ENCODE data around the gene CCL19. TPM values are rescaled to one million over a fixed set of nuclear protein-coding genes. Genes with fewer than 3 reads are reported as not detected.
"Not testable (repeated sequence)": the region's sequence is repeated elsewhere in the genome, so short reads cannot be mapped to it uniquely, and the experiment has no call there.

Gene CCL19
- total RNA-seq, 1 donor, result not detected

- Histone ChIP-seq H2AFZ (ENCODE audit: low read length) (no peak overlapping the region), H3K4me3 (ENCODE audit: insufficient read depth, low read length) (no peak overlapping the region), H3K4me1 (ENCODE audit: insufficient read depth, low read length) (no peaks in the 10 kb centered on the region), H3K27ac (ENCODE audit: low read depth, low read length) (no peak overlapping the region), H3K36me3 (ENCODE audit: insufficient read depth, low read length) (no peaks in the 10 kb centered on the region), H3K79me2 (ENCODE audit: insufficient read depth, low read length) (no peaks in the 10 kb centered on the region), H3K4me2 (ENCODE audit: insufficient read depth, low read length) (no peak overlapping the region), H4K20me1 (ENCODE audit: insufficient read depth, low read length) (no peaks in the 10 kb centered on the region), H3K27me3 (ENCODE audit: insufficient read depth, low read length) (peaks cover 2% of the 10 kb centered on the region), H3K9me3 (ENCODE audit: low read depth, low read length) (no peaks in the 10 kb centered on the region)
- DNase-seq (ENCODE audit: insufficient read length, low spot score, missing footprints), result no peak
- TF ChIP-seq CTCF (IDR thresholded peaks at IDR 0.05; ENCODE audit: extremely low read depth, low read depth, low read length), result no peak
These were observed 41.8 kb upstream of the CCL19 start for GRCh38 chr9:34732886-34733285.

DNA sequence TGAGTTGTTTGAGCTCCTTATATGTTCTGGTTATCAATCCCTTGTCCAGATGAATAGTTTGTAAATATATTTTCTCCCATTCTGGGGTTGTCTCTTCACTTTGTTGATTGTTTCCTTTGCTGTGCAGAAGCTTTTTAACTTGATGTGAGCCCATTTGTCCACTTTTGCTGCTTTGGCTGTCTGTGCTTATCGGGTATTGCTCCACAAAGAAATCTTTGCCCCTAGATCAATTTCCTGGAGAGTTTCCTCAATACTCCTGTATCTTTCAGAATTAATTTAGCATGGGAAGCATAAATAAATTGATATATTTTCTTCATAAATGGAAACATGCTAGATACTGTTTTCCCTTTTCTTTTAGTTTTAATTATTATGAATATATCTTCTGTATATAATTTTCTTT, 41.4 kb upstream of the CCL19 start:
- H3K27ac ChIP-seq (ENCODE audit: low read depth, low read length), result no peak overlapping the region
- no peak overlapping the region for H3K4me3 ChIP-seq (ENCODE audit: insufficient read depth, low read length)
- H4K20me1 ChIP-seq (ENCODE audit: insufficient read depth, low read length), result no peaks in the 10 kb centered on the region
- no peak overlapping the region for H2AFZ ChIP-seq (ENCODE audit: low read length)
- no peaks in the 10 kb centered on the region for H3K4me1 ChIP-seq (ENCODE audit: insufficient read depth, low read length)
- peaks cover 6% of the 10 kb centered on the region for H3K27me3 ChIP-seq (ENCODE audit: insufficient read depth, low read length)
- H3K79me2 ChIP-seq (ENCODE audit: insufficient read depth, low read length), result no peaks in the 10 kb centered on the region
- no peaks in the 10 kb centered on the region for H3K9me3 ChIP-seq (ENCODE audit: low read depth, low read length)
- TF ChIP-seq CTCF (IDR thresholded peaks at IDR 0.05; ENCODE audit: extremely low read depth, low read depth, low read length), result no peak
- no peak overlapping the region for H3K4me2 ChIP-seq (ENCODE audit: insufficient read depth, low read length)
- DNase-seq (ENCODE audit: insufficient read length, low spot score, missing footprints), result no peak
- no peaks in the 10 kb centered on the region for H3K36me3 ChIP-seq (ENCODE audit: insufficient read depth, low read length)

DNA sequence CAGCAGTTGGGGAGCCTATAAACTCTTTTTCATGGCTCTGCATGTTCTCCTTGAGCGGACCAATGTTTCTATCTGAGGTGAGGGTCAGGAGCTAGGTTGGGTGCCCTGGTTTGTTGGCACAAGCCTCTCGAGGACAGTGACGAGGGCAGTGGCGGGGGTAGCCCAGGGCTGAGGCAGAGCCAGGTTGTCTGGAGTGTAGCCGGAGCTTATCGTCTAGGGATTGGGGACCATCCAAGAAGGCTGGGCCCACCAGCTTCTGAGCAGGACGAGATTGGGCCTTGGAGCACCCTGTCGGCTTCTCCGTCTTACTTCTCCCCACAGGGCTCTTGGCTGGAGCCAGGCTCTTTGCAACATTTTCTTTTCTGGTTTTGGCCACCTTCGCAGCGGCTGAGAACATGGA, 32.1 kb upstream of the CCL19 start:
- Histone ChIP-seq H3K27me3 (ENCODE audit: insufficient read depth, low read length) (peaks cover 10% of the 10 kb centered on the region), H4K20me1 (ENCODE audit: insufficient read depth, low read length) (no peaks in the 10 kb centered on the region), H3K4me3 (ENCODE audit: insufficient read depth, low read length) (no peak overlapping the region), H3K27ac (ENCODE audit: low read depth, low read length) (no peak overlapping the region), H3K4me1 (ENCODE audit: insufficient read depth, low read length) (no peaks in the 10 kb centered on the region), H3K79me2 (ENCODE audit: insufficient read depth, low read length) (no peaks in the 10 kb centered on the region), H3K9me3 (ENCODE audit: low read depth, low read length) (no peaks in the 10 kb centered on the region), H3K4me2 (ENCODE audit: insufficient read depth, low read length) (no peak overlapping the region), H3K36me3 (ENCODE audit: insufficient read depth, low read length) (no peaks in the 10 kb centered on the region), H2AFZ (ENCODE audit: low read length) (no peak overlapping the region)
- DNase-seq (ENCODE audit: insufficient read length, low spot score, missing footprints), result no peak
- TF ChIP-seq CTCF (IDR thresholded peaks at IDR 0.05; ENCODE audit: extremely low read depth, low read depth, low read length), result no peak

DNA sequence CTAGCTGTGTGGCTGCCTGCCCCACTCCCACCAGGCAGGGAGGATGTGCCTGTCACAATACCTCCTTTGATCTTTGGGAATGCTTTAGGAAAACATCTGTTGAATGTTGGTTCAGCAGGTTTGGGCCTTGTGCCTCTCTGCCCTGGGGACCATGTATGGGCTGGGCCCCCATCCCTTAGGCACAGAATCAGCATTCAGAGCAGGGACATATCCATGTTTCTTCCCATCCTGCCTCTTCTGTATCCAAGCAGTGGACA, 28.6 kb upstream of the CCL19 start:
- not testable (repeated sequence) for H3K4me1 ChIP-seq (ENCODE audit: insufficient read depth, low read length); H3K4me2 ChIP-seq (ENCODE audit: insufficient read depth, low read length); H3K27me3 ChIP-seq (ENCODE audit: insufficient read depth, low read length); H3K36me3 ChIP-seq (ENCODE audit: insufficient read depth, low read length); H3K4me3 ChIP-seq (ENCODE audit: insufficient read depth, low read length); H2AFZ ChIP-seq (ENCODE audit: low read length); H3K9me3 ChIP-seq (ENCODE audit: low read depth, low read length); DNase-seq (ENCODE audit: insufficient read length, low spot score, missing footprints); H3K79me2 ChIP-seq (ENCODE audit: insufficient read depth, low read length); H3K27ac ChIP-seq (ENCODE audit: low read depth, low read length); H4K20me1 ChIP-seq (ENCODE audit: insufficient read depth, low read length)
